ENCODE data around the gene SERTM2.

The SERTM2 gene

GRCh38 chrX:111560801-111561200 is 49.4 kb downstream of the SERTM2 start:
- no peak for DNase-seq (ENCODE audit: low read depth in 2 of 2)

GRCh38 chrX:111561851-111562250 is 50.4 kb downstream of the SERTM2 start:
- no peak for DNase-seq (ENCODE audit: low read depth in 2 of 2)

GRCh38 chrX:111567542-111568255 is 56.3 kb downstream of the SERTM2 start:
- DNase-seq (ENCODE audit: low read depth in 2 of 2), result no peak

DNA sequence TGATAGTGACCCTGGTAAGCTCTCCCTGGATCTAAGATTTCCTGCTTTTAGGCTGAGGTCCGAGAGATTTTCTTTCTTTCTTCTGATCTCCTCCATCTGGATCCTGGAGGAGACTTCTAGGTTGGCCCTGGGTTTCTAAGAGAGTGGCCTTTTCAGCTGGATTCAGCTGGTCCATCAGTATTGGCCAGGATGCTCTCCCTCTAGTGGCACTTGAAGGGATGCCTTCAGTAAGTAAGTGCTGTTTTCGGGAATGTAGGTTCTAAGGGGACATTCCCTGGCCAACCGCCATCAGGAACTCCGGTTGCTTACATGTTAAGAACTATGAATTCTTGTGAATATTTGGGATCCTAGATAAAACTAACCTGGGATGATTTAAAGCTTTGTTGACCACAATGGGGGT is 56.9 kb downstream of the SERTM2 start:
- no peak for DNase-seq (ENCODE audit: low read depth in 2 of 2)

- DNase-seq (ENCODE audit: low read depth in 2 of 2), result no peak
These were observed 57.4 kb downstream of the SERTM2 start for GRCh38 chrX:111568817-111569216.

Measured in stimulated activated CD4-positive, alpha-beta T cell treated with anti-CD3 and anti-CD28 coated beads, Interleukin-1b, Interleukin-23, amount 100 ng/mL, for 1 hour (primary cell).